H1 (cell line): ENCODE results near the gene SLC37A1. TPM values are rescaled to one million over a fixed set of nuclear protein-coding genes. Genes with fewer than 3 reads are reported as not detected.

Experiments
- CTCF ChIA-PET: fragments of 300-600 bp; sonication (Branson Sonifier 250); formaldehyde crosslinking; loops from one replicate; lab custom pipeline; 2021; ENCODE audit not compliant: partially characterized antibody; lab: Charles Lee
- POLR2A ChIA-PET: fragments of 300-600 bp; sonication (Branson Sonifier 250); formaldehyde crosslinking; loops from one replicate; lab custom pipeline; 2021; ENCODE audit warnings: inconsistent platforms; ENCODE audit not compliant: partially characterized antibody; lab: Charles Lee
- DNase-seq, 2 experiments: peaks; one replicate each; pipeline versions ENCODE4 v3.0.0 to v3.0.0-alpha.2; 2010 to 2022; ENCODE audit warnings: low spot score in 2 of 2, low read depth in 1 of 2, mixed read lengths in 1 of 2
- FAIRE-seq: peaks from 2 replicates; lab custom pipeline; 2011; peaks lifted over from hg19 to GRCh38; lab: Jason Lieb, UNC
- H2AFZ ChIP-seq: 2 replicates; pipeline ENCODE4 v1.8.1; 2012; ENCODE audit warnings: low read length, inconsistent platforms
- H2AK5ac ChIP-seq: 2 replicates; pipeline ENCODE4 v1.6.1; 2013; ENCODE audit warnings: low read depth, low read length
- H2BK120ac ChIP-seq: replicated peaks from 2 replicates; pipeline ENCODE3; 2013; ENCODE audit warnings: low read depth, low read length, inconsistent platforms
- H2BK12ac ChIP-seq: 2 replicates; pipeline ENCODE4 v1.6.1; 2013; ENCODE audit warnings: low read depth, low read length
- H2BK15ac ChIP-seq: 2 replicates; pipeline ENCODE4 v1.6.1; 2013; ENCODE audit warnings: low read length
- H2BK20ac ChIP-seq: 2 replicates; pipeline ENCODE4 v1.6.1; 2013; ENCODE audit warnings: low read length
- H2BK5ac ChIP-seq: 2 replicates; pipeline ENCODE4 v1.6.1; 2013; ENCODE audit warnings: low read depth, low read length
- H3K14ac ChIP-seq: 2 replicates; pipeline ENCODE4 v1.6.1; 2013; ENCODE audit warnings: inconsistent platforms; ENCODE audit not compliant: insufficient read length
- H3K18ac ChIP-seq: 2 replicates; pipeline ENCODE4 v1.6.1; 2013; ENCODE audit warnings: low read length; ENCODE audit errors: extremely low read depth
- H3K23ac ChIP-seq: 2 replicates; pipeline ENCODE4 v1.6.1; 2013; ENCODE audit warnings: inconsistent platforms; ENCODE audit not compliant: insufficient read length
- H3K23me2 ChIP-seq: 2 replicates; pipeline ENCODE4 v1.6.1; 2013; ENCODE audit warnings: low read depth, low read length
- H3K27ac ChIP-seq: 2 replicates; pipeline ENCODE4 v1.6.1; 2011; ENCODE audit warnings: low read depth, low read length, inconsistent platforms
- H3K27me3 ChIP-seq, 4 experiments: replicated peaks in 1 of 4; 1 replicate in 1 of 4; 2 replicates in 3 of 4; pipeline versions ENCODE4 v1.6.1 to v1.8.1; 2011 to 2013; ENCODE audit warnings: low read length in 3 of 4, mild to moderate bottlenecking in 3 of 4, inconsistent platforms in 2 of 4, mixed read lengths in 2 of 4, moderate library complexity in 1 of 4; ENCODE audit not compliant: control insufficient read depth in 3 of 4, insufficient read depth in 3 of 4; ENCODE audit errors: extremely low read depth in 1 of 4
- H3K36me3 ChIP-seq, 4 experiments: 2 replicates each; pipeline versions ENCODE4 v1.6.1 to v1.8.1; 2011 to 2013; ENCODE audit warnings: mild to moderate bottlenecking in 4 of 4, low read length in 3 of 4, moderate library complexity in 2 of 4, control low read depth in 1 of 4, inconsistent platforms in 1 of 4; ENCODE audit not compliant: insufficient read depth in 4 of 4, control insufficient read depth in 2 of 4
- H3K4ac ChIP-seq: replicated peaks from 2 replicates; pipeline ENCODE3; 2013; ENCODE audit warnings: low read length, low read depth, mixed read lengths, inconsistent platforms; ENCODE audit not compliant: insufficient read length
- H3K4me1 ChIP-seq, 4 experiments: replicated peaks in 1 of 4; 1 replicate in 1 of 4; 2 replicates in 3 of 4; pipeline versions ENCODE4 v1.6.1 to v1.8.1; 2011 to 2013; ENCODE audit warnings: low read length in 3 of 4, inconsistent platforms in 2 of 4, mixed read lengths in 1 of 4; ENCODE audit not compliant: insufficient read depth in 4 of 4, control insufficient read depth in 3 of 4
- H3K4me2 ChIP-seq, 2 experiments: 2 replicates each; pipeline versions ENCODE4 v1.6.1 to v1.8.1; 2011 to 2013; ENCODE audit warnings: low read depth in 2 of 2, low read length in 2 of 2, control low read depth in 1 of 2, inconsistent platforms in 1 of 2, mild to moderate bottlenecking in 1 of 2; ENCODE audit not compliant: insufficient read depth in 1 of 2
- H3K4me3 ChIP-seq, 4 experiments: fragments of 200-600, 300-600 bp in 1 of 4; sonication (generic), shearing (Covaris generic), sonication (Bioruptor Twin) in 1 of 4; 2 replicates each; pipeline versions ENCODE4 v1.5.1 to v1.8.1; 2011 to 2016; ENCODE audit warnings: low read length in 4 of 4, low read depth in 3 of 4, control low read depth in 2 of 4, inconsistent platforms in 2 of 4, mild to moderate bottlenecking in 2 of 4, mixed read lengths in 1 of 4, moderate library complexity in 1 of 4; ENCODE audit not compliant: insufficient read depth in 2 of 4; ENCODE audit errors: extremely low read depth in 1 of 4
- H3K56ac ChIP-seq: replicated peaks from 2 replicates; pipeline ENCODE3; 2013; ENCODE audit warnings: low read depth, mild to moderate bottlenecking, mixed read lengths, low read length, inconsistent platforms; ENCODE audit not compliant: insufficient read length
- H3K79me1 ChIP-seq: 2 replicates; pipeline ENCODE4 v1.6.1; 2013; ENCODE audit warnings: low read depth, low read length, control low read depth
- H3K79me2 ChIP-seq, 2 experiments: 2 replicates each; pipeline versions ENCODE4 v1.6.1 to v1.8.1; 2012 to 2013; ENCODE audit warnings: low read length in 2 of 2, mild to moderate bottlenecking in 2 of 2, inconsistent platforms in 1 of 2; ENCODE audit not compliant: insufficient read depth in 2 of 2, control insufficient read depth in 1 of 2
- H3K9ac ChIP-seq, 4 experiments: replicated peaks in 1 of 4; 1 replicate in 1 of 4; 2 replicates in 3 of 4; pipeline versions ENCODE4 v1.6.1 to v1.8.1; 2011 to 2013; ENCODE audit warnings: low read depth in 3 of 4, low read length in 3 of 4, control low read depth in 2 of 4, mild to moderate bottlenecking in 2 of 4, moderate library complexity in 2 of 4, inconsistent platforms in 1 of 4; ENCODE audit errors: extremely low read depth in 1 of 4
- H3K9me3 ChIP-seq, 2 experiments: 2 replicates each; pipeline versions ENCODE4 v1.6.1 to v1.8.1; 2012 to 2013; ENCODE audit warnings: mild to moderate bottlenecking in 2 of 2, moderate library complexity in 2 of 2, control low read depth in 1 of 2, inconsistent platforms in 1 of 2, low read depth in 1 of 2, low read length in 1 of 2, mixed read lengths in 1 of 2; ENCODE audit not compliant: insufficient read depth in 2 of 2
- H4K20me1 ChIP-seq, 2 experiments: replicated peaks in 1 of 2; 2 replicates each; pipeline versions ENCODE3 to v1.8.1; 2011 to 2013; ENCODE audit warnings: inconsistent platforms in 2 of 2, low read length in 2 of 2, mild to moderate bottlenecking in 1 of 2; ENCODE audit not compliant: insufficient read depth in 2 of 2, control insufficient read depth in 1 of 2
- H4K5ac ChIP-seq: 2 replicates; pipeline ENCODE4 v1.6.1; 2013; ENCODE audit warnings: low read length, low read depth, mixed read lengths, inconsistent platforms; ENCODE audit not compliant: insufficient read length
- H4K8ac ChIP-seq: 2 replicates; pipeline ENCODE4 v1.8.0; 2013; ENCODE audit warnings: mild to moderate bottlenecking, moderate library complexity, low read length, inconsistent platforms; ENCODE audit not compliant: insufficient read depth; ENCODE audit errors: extremely low read depth
- H4K91ac ChIP-seq: replicated peaks from 2 replicates; pipeline ENCODE3; 2013; ENCODE audit warnings: low read length, mixed read lengths, inconsistent platforms; ENCODE audit not compliant: insufficient read length
- ATF2 ChIP-seq: IDR thresholded peaks from 2 replicates; pipeline ENCODE4 v1.6.1; 2012; ENCODE audit warnings: low read length, inconsistent platforms
- CBX8 ChIP-seq: fragments of 300-800, 300-1000 bp; sonication (generic); IDR thresholded peaks from 2 replicates; pipeline ENCODE4 v1.7.1; 2016; ENCODE audit warnings: low read depth, low read length, borderline replicate concordance
- FOSL1 ChIP-seq: IDR thresholded peaks from 2 replicates; pipeline ENCODE4 v1.6.1; 2011; ENCODE audit warnings: mild to moderate bottlenecking, low read depth, low read length, moderate library complexity; ENCODE audit not compliant: insufficient read depth
- MAX ChIP-seq: IDR thresholded peaks from 2 replicates; pipeline ENCODE4 v1.6.1; 2012; ENCODE audit warnings: inconsistent platforms
- NANOG ChIP-seq: IDR thresholded peaks from 2 replicates; pipeline ENCODE4 v1.6.1; 2011; ENCODE audit warnings: low read length, low read depth, mild to moderate bottlenecking, inconsistent platforms; ENCODE audit not compliant: insufficient read depth, poor library complexity, severe bottlenecking
- NRF1 ChIP-seq: IDR thresholded peaks from 2 replicates; pipeline ENCODE4 v1.6.1; 2011; ENCODE audit warnings: mild to moderate bottlenecking, low read depth, low read length, improper control_type of control experiment
- POLR2A ChIP-seq, 2 experiments: IDR thresholded peaks; 1 replicate in 1 of 2; 2 replicates in 1 of 2; pipeline ENCODE4 v1.6.1; 2011; ENCODE audit warnings: low read depth in 2 of 2, low read length in 2 of 2, mild to moderate bottlenecking in 2 of 2; ENCODE audit errors: control extremely low read depth in 1 of 2
- POU5F1 ChIP-seq: IDR thresholded peaks from 2 replicates; pipeline ENCODE4 v1.6.1; 2011; ENCODE audit warnings: low read depth, mild to moderate bottlenecking, low read length, moderate library complexity
- RAD21 ChIP-seq, 2 experiments: IDR thresholded peaks in 1 of 2; conservative IDR thresholded peaks in 1 of 2; 2 replicates each; pipeline ENCODE4 v1.6.1; 2011; ENCODE audit warnings: low read depth in 2 of 2, low read length in 2 of 2, improper control_type of control experiment in 1 of 2, inconsistent platforms in 1 of 2, mild to moderate bottlenecking in 1 of 2, moderate library complexity in 1 of 2
- TAF1 ChIP-seq: IDR thresholded peaks from 2 replicates; pipeline ENCODE4 v1.6.1; 2011; ENCODE audit warnings: mild to moderate bottlenecking, low read depth, low read length
- USF2 ChIP-seq: IDR thresholded peaks from 2 replicates; pipeline ENCODE4 v1.6.1; 2011; ENCODE audit warnings: low read length, improper control_type of control experiment
- WGBS, 2 experiments: shearing (Covaris generic) in 1 of 2; methylation state at CpG; one replicate each; pipeline versions ENCODE4 v1.1.6 to v1.1.7; 2013 to 2015; ENCODE audit warnings: low lambda C conversion rate in 2 of 2, mixed read lengths in 2 of 2, inconsistent platforms in 1 of 2, low coverage in 1 of 2, missing lambda C conversion rate in 1 of 2; ENCODE audit not compliant: insufficient replicate concordance in 2 of 2, insufficient coverage in 1 of 2, insufficient read length in 1 of 2; ENCODE audit errors: extremely low coverage in 1 of 2, missing lambda C conversion rate in 1 of 2; 5-methylcytosine and 5-hydroxymethylcytosine counted together
- polyA plus RNA-seq, 7 experiments: library from polyadenylated mRNA; depleted of rRNA in 3 of 7; stranded (reverse) in 5 of 7; unstranded in 2 of 7; fragments of >200 nt in 5 of 7; fragments of 200-250 nt in 2 of 7; gene quantifications; 1 replicate in 5 of 7; 2 replicates in 1 of 7; 4 replicates in 1 of 7; pipeline versions ENCODE4 v1.2.1 to v1.2.3, GENCODE V29; 2011 to 2013; ENCODE audit warnings: missing spikeins in 2 of 7, mixed read lengths in 2 of 7
- total RNA-seq: library from RNA; stranded (reverse); fragmentation: NEBNext Ultra II Directional; extraction: Animal tissue kit (Norgen Biotek cat#: 25700); gene quantifications from 2 replicates; pipeline ENCODE4 v1.2.1, GENCODE V29; 2021

Gene SLC37A1
- total and polyA plus RNA-seq, 2 of the 8 experiments (the other 6 are each of a cell fraction or from before 2014, with no cell fraction given) = 15.6 to 30.9 TPM

GRCh38 chr21:42612390-42612789 lies 98.7 kb downstream of the SLC37A1 start:
- no peak overlapping the region for H3K4ac ChIP-seq
- H3K27ac ChIP-seq = no peak overlapping the region
- peaks cover 11% of the 10 kb centered on the region; the same call in 1 of the 2 replicates for H3K23me2 ChIP-seq
- H3K4me1 ChIP-seq = no peaks in the 10 kb centered on the region
- H3K4me3 ChIP-seq = no peak overlapping the region
- no peaks in the 10 kb centered on the region for H3K9me3 ChIP-seq
- FAIRE-seq = no peak
- no peak overlapping the region for H4K5ac ChIP-seq
- H3K36me3 ChIP-seq = no peaks in the 10 kb centered on the region; a peak in 1 of 8 replicates
- no peak overlapping the region for H3K9ac ChIP-seq
- no peak overlapping the region for H2BK15ac ChIP-seq
- no peak overlapping the region for H2BK12ac ChIP-seq
- peaks cover 0 to 2% (median 0%) of the 10 kb centered on the region in 4 experiments; a peak in 2 of 7 replicates for H3K27me3 ChIP-seq
- H3K56ac ChIP-seq = no peak overlapping the region
- H3K14ac ChIP-seq = no peak overlapping the region
- H4K20me1 ChIP-seq = peaks cover 0 to 7% of the 10 kb centered on the region in 2 experiments
- no peak for DNase-seq
- 100% methylated on average over 1 of the region's 1 CpG; no CpG with 5 or more reads in 1 of the 2 experiments for WGBS, 2 experiments
- H4K91ac ChIP-seq = no peak overlapping the region
- H3K23ac ChIP-seq = no peak overlapping the region
- no peak overlapping the region for H2BK5ac ChIP-seq
- POLR2A ChIA-PET = no interaction called here
- CTCF ChIA-PET = interaction anchor here (0.9 kb wide), 1 partner anchor 17 kb away, joined by 4 read pairs; no protein-coding TSS in a partner anchor
- no peak overlapping the region for H3K18ac ChIP-seq
- H3K79me2 ChIP-seq = no peaks in the 10 kb centered on the region
- no peak overlapping the region for H4K8ac ChIP-seq
- no peak overlapping the region for H2AFZ ChIP-seq
- H3K4me2 ChIP-seq = no peak overlapping the region
- no peak overlapping the region for H2BK20ac ChIP-seq
- no peak overlapping the region for H2BK120ac ChIP-seq
- no peak overlapping the region for H2AK5ac ChIP-seq
- no peaks in the 10 kb centered on the region for H3K79me1 ChIP-seq
- TF ChIP-seq ATF2 = no peak
- TF ChIP-seq MAX = no peak
- no peak for TF ChIP-seq USF2
- TF ChIP-seq FOSL1 = no peak
- TF ChIP-seq CBX8 = no peak
- no peak for TF ChIP-seq RAD21 (IDR thresholded peaks at IDR 0.05 in 1 of 2, conservative IDR thresholded peaks at IDR 0.05 in 1 of 2; ENCODE audit: low read depth in 2 of 2, low read length in 2 of 2)
- no peak for TF ChIP-seq POU5F1
- TF ChIP-seq NANOG = no peak
- TF ChIP-seq NRF1 = no peak
- TF ChIP-seq TAF1 = no peak
- no peak for TF ChIP-seq POLR2A (IDR thresholded peaks at IDR 0.05; ENCODE audit: control extremely low read depth in 1 of 2, low read depth in 2 of 2, low read length in 2 of 2)
